Measurements from ENCODE around the gene RPRD1B. TPM values are rescaled to one million over a fixed set of nuclear protein-coding genes. Genes with fewer than 3 reads are reported as not detected.
A peak's percentile ranks its signal among the peaks of the same experiment; 100 is the strongest.

RPRD1B gene
- total RNA-seq, 2 donors from 2014 or later, result 22.1 to 29.6 TPM

DNA sequence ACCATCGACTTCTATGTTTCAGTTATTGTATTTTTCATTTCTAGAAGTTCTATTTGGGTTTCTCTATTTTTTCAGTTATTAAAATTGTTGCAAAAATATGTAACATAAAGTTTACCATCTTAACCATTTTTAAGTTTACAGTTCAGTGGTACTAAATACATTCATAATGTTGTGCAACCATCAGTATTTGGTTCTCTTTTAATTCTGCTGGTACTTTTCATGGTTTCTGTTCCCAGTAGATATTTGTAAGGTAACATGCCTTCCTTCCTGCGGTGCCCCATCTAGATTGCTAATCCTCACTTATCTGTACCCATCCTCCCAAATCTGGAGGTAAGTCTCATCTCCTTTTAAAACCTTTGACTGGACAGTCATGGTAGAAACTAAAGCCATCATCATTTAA, 83.7 kb downstream of the RPRD1B start:
- WGBS, 2 experiments (ENCODE audit: insufficient coverage in 1 of 2, insufficient read length in 1 of 2), result 92 to 100% methylated on average over 1 of the region's 2 CpGs
- H3K9ac ChIP-seq (ENCODE audit: extremely low read depth, low read length, poor library complexity, severe bottlenecking), result no peak overlapping the region
- no peak for TF ChIP-seq CTCF (conservative IDR thresholded peaks at IDR 0.05)
- Mint-ChIP-seq H3K4me3 (no peak overlapping the region), H3K27ac (no peak overlapping the region), H3K9me3 (no peaks in the 10 kb centered on the region), H3K27me3 (ENCODE audit: insufficient read depth) (no peaks in the 10 kb centered on the region), H3K36me3 (ENCODE audit: low read depth) (no peaks in the 10 kb centered on the region), H3K4me1 (no peaks in the 10 kb centered on the region)
- no peak overlapping the region for H3K4me3 ChIP-seq (ENCODE audit: low read length)
- H3K4me1 ChIP-seq (ENCODE audit: control insufficient read depth, insufficient read depth, low read length), result no peaks in the 10 kb centered on the region
- DNase-seq, result no peak
- no peaks in the 10 kb centered on the region for H3K36me3 ChIP-seq (ENCODE audit: control insufficient read depth, insufficient read depth, low read length)
- H3K27me3 ChIP-seq (ENCODE audit: control insufficient read depth, insufficient read depth, low read length, poor library complexity, severe bottlenecking), result no peaks in the 10 kb centered on the region
- H3K9me3 ChIP-seq (ENCODE audit: control insufficient read depth, low read length), result no peaks in the 10 kb centered on the region
- H3K27ac ChIP-seq (ENCODE audit: low read depth, low read length), result no peak overlapping the region

- Mint-ChIP-seq H3K4me1 (no peaks in the 10 kb centered on the region), H3K9me3 (no peaks in the 10 kb centered on the region), H3K27ac (no peak overlapping the region), H3K27me3 (ENCODE audit: insufficient read depth) (no peaks in the 10 kb centered on the region), H3K36me3 (ENCODE audit: low read depth) (no peaks in the 10 kb centered on the region), H3K4me3 (no peak overlapping the region)
- WGBS, 2 experiments (ENCODE audit: insufficient coverage in 1 of 2, insufficient read length in 1 of 2), result 94% methylated on average over 2 to 3 of the region's 3 CpGs
- H3K27ac ChIP-seq (ENCODE audit: low read depth, low read length), result no peak overlapping the region
- H3K9ac ChIP-seq (ENCODE audit: extremely low read depth, low read length, poor library complexity, severe bottlenecking), result no peak overlapping the region
- TF ChIP-seq CTCF (conservative IDR thresholded peaks at IDR 0.05), result no peak
- no peaks in the 10 kb centered on the region for H3K27me3 ChIP-seq (ENCODE audit: control insufficient read depth, insufficient read depth, low read length, poor library complexity, severe bottlenecking)
- no peak overlapping the region for H3K4me3 ChIP-seq (ENCODE audit: low read length)
- no peaks in the 10 kb centered on the region for H3K9me3 ChIP-seq (ENCODE audit: control insufficient read depth, low read length)
- no peaks in the 10 kb centered on the region for H3K4me1 ChIP-seq (ENCODE audit: control insufficient read depth, insufficient read depth, low read length)
- no peaks in the 10 kb centered on the region for H3K36me3 ChIP-seq (ENCODE audit: control insufficient read depth, insufficient read depth, low read length)
- DNase-seq, result peak; percentile 5
These were observed 84.1 kb downstream of the RPRD1B start for GRCh38 chr20:38117635-38118034.

DNA sequence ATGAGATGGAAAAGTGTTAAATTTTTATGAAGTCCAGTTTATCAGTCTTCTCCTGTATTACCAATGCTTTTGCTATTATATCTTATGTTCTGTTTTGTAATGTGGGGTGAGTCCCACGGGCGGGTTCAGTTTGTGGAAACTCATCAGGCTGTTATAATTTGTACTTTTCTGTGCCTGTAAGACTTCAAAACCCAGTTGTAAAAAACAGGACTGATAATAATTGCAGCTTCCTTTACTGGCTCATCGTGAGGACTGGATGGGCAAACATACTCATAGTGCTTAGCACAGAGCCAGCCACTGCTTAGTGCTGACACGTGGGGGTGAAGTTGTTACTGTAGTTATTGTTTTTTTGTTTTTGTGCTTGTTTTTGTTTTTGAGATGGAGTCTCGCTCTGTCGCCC, 85.9 kb downstream of the RPRD1B start:
- Histone ChIP-seq H3K36me3 (ENCODE audit: control insufficient read depth, insufficient read depth, low read length) (no peaks in the 10 kb centered on the region), H3K9ac (ENCODE audit: extremely low read depth, low read length, poor library complexity, severe bottlenecking) (no peak overlapping the region), H3K9me3 (ENCODE audit: control insufficient read depth, low read length) (no peaks in the 10 kb centered on the region), H3K27me3 (ENCODE audit: control insufficient read depth, insufficient read depth, low read length, poor library complexity, severe bottlenecking) (no peaks in the 10 kb centered on the region), H3K4me1 (ENCODE audit: control insufficient read depth, insufficient read depth, low read length) (no peaks in the 10 kb centered on the region), H3K27ac (ENCODE audit: low read depth, low read length) (no peak overlapping the region), H3K4me3 (ENCODE audit: low read length) (no peak overlapping the region)
- Mint-ChIP-seq H3K27ac (no peak overlapping the region), H3K4me3 (no peak overlapping the region), H3K27me3 (ENCODE audit: insufficient read depth) (no peaks in the 10 kb centered on the region), H3K4me1 (peaks cover 6% of the 10 kb centered on the region), H3K36me3 (ENCODE audit: low read depth) (no peaks in the 10 kb centered on the region), H3K9me3 (no peaks in the 10 kb centered on the region)
- no peak for TF ChIP-seq CTCF (conservative IDR thresholded peaks at IDR 0.05)
- peak; percentile 21 for DNase-seq
- 91 to 100% methylated on average over 1 to 6 of the region's 6 CpGs for WGBS, 2 experiments (ENCODE audit: insufficient coverage in 1 of 2, insufficient read length in 1 of 2)

Measured in endodermal cell (in vitro differentiated cells).